Measurements from ENCODE around the gene PF4V1. TPM values are rescaled to one million over a fixed set of nuclear protein-coding genes. Genes with fewer than 3 reads are reported as not detected.
A peak's percentile ranks its signal among the peaks of the same experiment; 100 is the strongest.

Gene PF4V1
- total and polyA plus RNA-seq, 4 donors: 0.38 TPM; not detected in 3

DNA sequence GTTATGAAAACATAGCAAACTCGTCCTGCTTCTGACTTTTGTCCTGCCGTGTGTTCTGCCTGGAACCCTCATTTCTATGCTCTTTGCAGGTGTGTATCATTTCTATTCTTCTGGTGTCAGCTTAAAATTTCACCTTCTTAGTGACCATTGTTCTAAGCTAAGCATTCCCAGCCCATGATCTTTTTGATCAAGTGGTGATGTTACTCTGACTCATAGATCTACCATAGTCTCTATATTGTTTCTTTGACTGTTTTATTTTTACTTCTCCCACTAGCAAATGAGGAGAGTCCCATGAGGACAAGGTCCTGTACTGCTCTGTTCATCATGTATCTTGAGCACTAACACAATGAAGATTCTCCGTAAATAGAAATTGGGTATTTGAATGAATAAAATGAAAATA is 30.7 kb upstream of the PF4V1 start:
- Histone ChIP-seq H3K4me1 (ENCODE audit: control insufficient read depth in 5 of 5, insufficient read depth in 5 of 5, low read length in 5 of 5) (no peaks in the 10 kb centered on the region), H3K36me3 (ENCODE audit: control insufficient read depth in 4 of 4, insufficient read depth in 4 of 4, low read length in 4 of 4) (no peaks in the 10 kb centered on the region), H3K4me3 (no peak overlapping the region), H3K27ac (ENCODE audit: low read depth in 1 of 2, low read length in 1 of 2) (no peak overlapping the region), H3K27me3 (ENCODE audit: control insufficient read depth in 3 of 3, insufficient read depth in 3 of 3, low read length in 2 of 3) (no peaks in the 10 kb centered on the region), H3K9me3 (ENCODE audit: control insufficient read depth in 4 of 4, insufficient read depth in 3 of 4, low read length in 3 of 4) (no peaks in the 10 kb centered on the region), H3K9ac (ENCODE audit: insufficient read depth in 1 of 2, low read length in 2 of 2) (no peak overlapping the region)
- ATAC-seq (ENCODE audit: insufficient read depth, low FRiP score) (no peak), DNase-seq (no peak)
- TF ChIP-seq, protein P1, sequence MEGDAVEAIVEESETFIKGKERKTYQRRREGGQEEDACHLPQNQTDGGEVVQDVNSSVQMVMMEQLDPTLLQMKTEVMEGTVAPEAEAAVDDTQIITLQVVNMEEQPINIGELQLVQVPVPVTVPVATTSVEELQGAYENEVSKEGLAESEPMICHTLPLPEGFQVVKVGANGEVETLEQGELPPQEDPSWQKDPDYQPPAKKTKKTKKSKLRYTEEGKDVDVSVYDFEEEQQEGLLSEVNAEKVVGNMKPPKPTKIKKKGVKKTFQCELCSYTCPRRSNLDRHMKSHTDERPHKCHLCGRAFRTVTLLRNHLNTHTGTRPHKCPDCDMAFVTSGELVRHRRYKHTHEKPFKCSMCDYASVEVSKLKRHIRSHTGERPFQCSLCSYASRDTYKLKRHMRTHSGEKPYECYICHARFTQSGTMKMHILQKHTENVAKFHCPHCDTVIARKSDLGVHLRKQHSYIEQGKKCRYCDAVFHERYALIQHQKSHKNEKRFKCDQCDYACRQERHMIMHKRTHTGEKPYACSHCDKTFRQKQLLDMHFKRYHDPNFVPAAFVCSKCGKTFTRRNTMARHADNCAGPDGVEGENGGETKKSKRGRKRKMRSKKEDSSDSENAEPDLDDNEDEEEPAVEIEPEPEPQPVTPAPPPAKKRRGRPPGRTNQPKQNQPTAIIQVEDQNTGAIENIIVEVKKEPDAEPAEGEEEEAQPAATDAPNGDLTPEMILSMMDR (IDR thresholded peaks at IDR 0.05; ENCODE audit: control extremely low read depth, extremely low read depth): no peak
- 85 to 92% methylated on average over 3 of the region's 3 CpGs for WGBS, 2 donors

DNA sequence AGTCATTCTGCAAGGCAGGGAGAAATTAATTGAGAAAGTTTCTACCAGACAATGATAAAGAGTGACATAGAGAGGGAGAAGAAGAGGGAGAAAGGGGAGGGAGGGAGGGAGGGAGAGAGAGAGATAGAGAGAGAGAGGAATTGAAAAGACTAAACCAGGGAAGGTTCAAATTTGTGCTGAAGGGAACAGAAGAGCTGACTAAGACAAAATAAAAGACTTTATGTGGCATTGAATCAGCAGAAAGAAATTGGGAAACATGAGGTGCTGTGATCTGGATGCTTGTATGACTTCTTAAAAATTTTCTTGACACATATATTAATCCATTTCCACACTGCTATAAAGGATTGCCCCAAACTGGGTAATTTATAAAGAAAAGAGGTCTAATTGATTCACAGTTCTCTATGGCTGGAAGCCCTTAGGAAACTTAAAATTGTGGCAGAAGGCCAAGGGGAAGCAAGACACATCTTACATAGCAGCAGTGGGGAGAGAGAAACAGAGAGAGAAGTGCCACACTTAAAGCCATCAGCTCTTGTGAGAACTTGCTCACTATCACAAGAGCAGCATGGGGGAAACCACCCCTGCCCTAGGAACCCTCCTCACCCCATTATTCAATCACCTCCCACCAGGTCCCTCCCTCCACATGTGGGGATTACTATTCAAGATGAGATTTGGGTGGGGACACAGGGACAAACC is 30.1 kb upstream of the PF4V1 start:
- TF ChIP-seq, protein P1 (IDR thresholded peaks at IDR 0.05; ENCODE audit: control extremely low read depth, extremely low read depth): no peak
- no peak for ATAC-seq (ENCODE audit: insufficient read depth, low FRiP score)
- Histone ChIP-seq H3K4me1 (ENCODE audit: control insufficient read depth in 5 of 5, insufficient read depth in 5 of 5, low read length in 5 of 5) (no peaks in the 10 kb centered on the region), H3K36me3 (ENCODE audit: control insufficient read depth in 4 of 4, insufficient read depth in 4 of 4, low read length in 4 of 4) (no peaks in the 10 kb centered on the region), H3K27ac (ENCODE audit: low read depth in 1 of 2, low read length in 1 of 2) (no peak overlapping the region), H3K27me3 (ENCODE audit: control insufficient read depth in 3 of 3, insufficient read depth in 3 of 3, low read length in 2 of 3) (no peaks in the 10 kb centered on the region), H3K4me3 (no peak overlapping the region), H3K9me3 (ENCODE audit: control insufficient read depth in 4 of 4, insufficient read depth in 3 of 4, low read length in 3 of 4) (no peaks in the 10 kb centered on the region), H3K9ac (ENCODE audit: insufficient read depth in 1 of 2, low read length in 2 of 2) (no peak overlapping the region)
- peak in 1 of 3 donors; percentile 11 for DNase-seq

DNA sequence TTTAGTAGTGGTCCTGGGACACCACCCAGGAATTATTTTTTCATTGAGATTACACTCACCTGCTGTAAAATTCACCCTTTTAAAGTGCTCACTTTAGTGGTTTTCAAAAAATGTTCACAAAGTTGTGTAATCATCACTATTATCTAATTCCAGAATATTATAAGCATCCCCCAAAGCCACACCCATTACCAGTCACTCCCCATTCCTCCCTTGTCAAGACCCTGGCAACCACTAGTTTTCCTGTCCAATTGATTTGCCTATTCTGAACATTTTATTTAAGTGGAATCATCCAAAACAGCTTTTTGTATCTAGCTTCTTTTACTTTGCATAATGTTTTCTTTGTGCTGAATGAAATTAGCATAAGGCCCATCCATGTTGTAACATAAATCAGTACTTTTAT is 29.3 kb upstream of the PF4V1 start:
- no peaks in the 10 kb centered on the region for H3K27me3 ChIP-seq (ENCODE audit: control insufficient read depth in 3 of 3, insufficient read depth in 3 of 3, low read length in 2 of 3)
- TF ChIP-seq, protein P1 (IDR thresholded peaks at IDR 0.05; ENCODE audit: control extremely low read depth, extremely low read depth): no peak
- H3K4me3 ChIP-seq: no peak overlapping the region
- no peak overlapping the region for H3K9ac ChIP-seq (ENCODE audit: insufficient read depth in 1 of 2, low read length in 2 of 2)
- ATAC-seq (ENCODE audit: insufficient read depth, low FRiP score) (no peak), DNase-seq (no peak)
- H3K27ac ChIP-seq (ENCODE audit: low read depth in 1 of 2, low read length in 1 of 2): no peak overlapping the region
- no peaks in the 10 kb centered on the region for H3K36me3 ChIP-seq (ENCODE audit: control insufficient read depth in 4 of 4, insufficient read depth in 4 of 4, low read length in 4 of 4)
- no peaks in the 10 kb centered on the region for H3K4me1 ChIP-seq (ENCODE audit: control insufficient read depth in 5 of 5, insufficient read depth in 5 of 5, low read length in 5 of 5)
- no peaks in the 10 kb centered on the region for H3K9me3 ChIP-seq (ENCODE audit: control insufficient read depth in 4 of 4, insufficient read depth in 3 of 4, low read length in 3 of 4)

DNA sequence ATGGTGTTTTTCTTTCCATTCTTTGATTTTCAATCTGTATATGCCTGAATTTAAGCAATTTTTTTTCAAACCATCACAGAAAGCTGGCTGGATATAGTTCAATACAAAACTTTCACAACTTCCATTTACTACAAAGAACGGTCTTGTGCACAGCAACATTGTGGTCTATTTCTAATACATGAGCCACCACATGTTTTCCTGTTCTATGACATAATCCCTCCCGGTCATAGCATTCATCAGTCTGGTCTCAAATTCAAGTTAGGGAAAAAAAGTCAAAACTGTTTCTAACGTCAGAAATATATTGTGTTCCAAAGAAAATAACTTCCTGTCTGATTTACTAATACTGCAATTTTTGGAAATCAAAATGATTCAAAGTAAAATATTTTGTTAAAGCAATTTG is 24.1 kb upstream of the PF4V1 start:
- H3K4me1 ChIP-seq (ENCODE audit: control insufficient read depth in 5 of 5, insufficient read depth in 5 of 5, low read length in 5 of 5): no peaks in the 10 kb centered on the region
- DNase-seq (no peak), ATAC-seq (ENCODE audit: insufficient read depth, low FRiP score) (no peak)
- H3K27me3 ChIP-seq (ENCODE audit: control insufficient read depth in 3 of 3, insufficient read depth in 3 of 3, low read length in 2 of 3): no peaks in the 10 kb centered on the region
- no peaks in the 10 kb centered on the region for H3K36me3 ChIP-seq (ENCODE audit: control insufficient read depth in 4 of 4, insufficient read depth in 4 of 4, low read length in 4 of 4)
- H3K9me3 ChIP-seq (ENCODE audit: control insufficient read depth in 4 of 4, insufficient read depth in 3 of 4, low read length in 3 of 4): no peaks in the 10 kb centered on the region
- H3K27ac ChIP-seq (ENCODE audit: low read depth in 1 of 2, low read length in 1 of 2): no peak overlapping the region
- H3K4me3 ChIP-seq: no peak overlapping the region
- 30 to 55% methylated on average over 3 of the region's 3 CpGs for WGBS, 2 donors
- TF ChIP-seq, protein P1 (IDR thresholded peaks at IDR 0.05; ENCODE audit: control extremely low read depth, extremely low read depth): no peak
- H3K9ac ChIP-seq (ENCODE audit: insufficient read depth in 1 of 2, low read length in 2 of 2): no peak overlapping the region

All from lung (tissue), 12 donors.